K562 (cell line): ENCODE measurements around the gene RINL. TPM values are rescaled to one million over a fixed set of nuclear protein-coding genes. Genes with fewer than 3 reads are reported as not detected.
A peak's percentile ranks its signal among the peaks of the same experiment; 100 is the strongest.

Experiments used
- BCL6 ChIP-seq: fragments of 250-450 bp; sonication (Bioruptor Pico); IDR thresholded peaks from 2 replicates; pipeline ENCODE4 v1.4.0; 2020
- CBFA2T2 ChIP-seq: fragments of 450-650 bp; conservative IDR thresholded peaks from 2 replicates; pipeline ENCODE4 v1.6.1; 2017; ENCODE audit warnings: mild to moderate bottlenecking
- CHD2 ChIP-seq: IDR thresholded peaks from 2 replicates; pipeline ENCODE4 v1.6.1; 2011; ENCODE audit warnings: low read depth, low read length
- CSDE1 ChIP-seq, 2 experiments: fragments of 450-650 bp; IDR thresholded peaks; 2 replicates each; pipeline ENCODE4 v1.6.1; 2016; ENCODE audit warnings: mild to moderate bottlenecking in 1 of 2
- ELF1 ChIP-seq: fragments of 200-800 bp; sonication (Bioruptor generic); IDR thresholded peaks from 2 replicates; pipeline ENCODE4 v1.6.1; 2016; ENCODE audit warnings: missing genetic modification characterization, missing compliant biosample characterization
- ESRRA ChIP-seq: fragments of 450-650 bp; IDR thresholded peaks from 2 replicates; pipeline ENCODE4 v1.6.1; 2014; ENCODE audit warnings: low read depth, mild to moderate bottlenecking, moderate library complexity, borderline replicate concordance
- FOXP4 ChIP-seq: sonication (generic); formaldehyde crosslinking; IDR thresholded peaks from 2 replicates; pipeline ENCODE4 v1.8.0; 2022; ENCODE audit warnings: mild to moderate bottlenecking, missing genetic modification reagents, borderline replicate concordance
- IFI16 ChIP-seq: fragments of 250-450 bp; sonication (Bioruptor Pico); IDR thresholded peaks from 2 replicates; pipeline ENCODE4 v2.1.2; 2022; ENCODE audit warnings: mild to moderate bottlenecking, inconsistent platforms
- NFE2L1 ChIP-seq: fragments of 450-650 bp; IDR thresholded peaks from 2 replicates; pipeline ENCODE4 v1.6.1; 2016; ENCODE audit warnings: missing genetic modification characterization, low read depth, mild to moderate bottlenecking, missing compliant biosample characterization, moderate library complexity, borderline replicate concordance
- PBX2 ChIP-seq, 2 experiments: IDR thresholded peaks in 1 of 2; conservative IDR thresholded peaks in 1 of 2; 2 replicates each; pipeline ENCODE4 v1.6.1; 2016; ENCODE audit warnings: low read depth in 2 of 2, mild to moderate bottlenecking in 1 of 2, missing compliant biosample characterization in 1 of 2, missing genetic modification characterization in 1 of 2, moderate library complexity in 1 of 2
- PHF20 ChIP-seq: fragments of 450-650 bp; IDR thresholded peaks from 2 replicates; pipeline ENCODE4 v1.6.1; 2018; ENCODE audit not compliant: partially characterized antibody
- SMAD4 ChIP-seq: fragments of 250-450 bp; sonication (Bioruptor Pico); conservative IDR thresholded peaks from 2 replicates; pipeline ENCODE4 v1.8.0; 2021; ENCODE audit warnings: inconsistent platforms, mild to moderate bottlenecking, moderate library complexity
- SMARCE1 ChIP-seq: fragments of 450-650 bp; IDR thresholded peaks from 2 replicates; pipeline ENCODE4 v1.7.1; 2016; ENCODE audit warnings: mild to moderate bottlenecking
- TAF1 ChIP-seq: IDR thresholded peaks from 2 replicates; pipeline ENCODE4 v1.6.1; 2011; ENCODE audit warnings: mild to moderate bottlenecking, low read length, moderate library complexity; ENCODE audit not compliant: insufficient read depth, control insufficient read depth, severe bottlenecking; ENCODE audit errors: extremely low read depth
- TOE1 ChIP-seq, 2 experiments: fragments of 450-650 bp in 1 of 2; sonication (generic) in 1 of 2; formaldehyde crosslinking in 1 of 2; IDR thresholded peaks; 2 replicates each; pipeline versions ENCODE4 v1.7.1 to v1.8.0; 2016 to 2022; ENCODE audit warnings: borderline replicate concordance in 2 of 2, mild to moderate bottlenecking in 2 of 2, antibody characterized with exemption in 1 of 2, inconsistent platforms in 1 of 2, low read depth in 1 of 2, missing genetic modification reagents in 1 of 2, moderate library complexity in 1 of 2
- ZNF24 ChIP-seq: fragments of 450-650 bp; IDR thresholded peaks from 2 replicates; pipeline ENCODE4 v1.6.1; 2016
- ZNF639 ChIP-seq, 2 experiments: fragments of 200-800 bp in 1 of 2; sonication (Bioruptor generic) in 1 of 2; sonication (generic) in 1 of 2; formaldehyde crosslinking in 1 of 2; IDR thresholded peaks in 1 of 2; conservative IDR thresholded peaks in 1 of 2; 2 replicates each; pipeline versions ENCODE4 v1.5.0 to v1.6.1; 2016 to 2020; ENCODE audit warnings: missing compliant biosample characterization in 1 of 2, missing genetic modification characterization in 1 of 2, missing genetic modification reagents in 1 of 2
- ZNF766 ChIP-seq: fragments of 200-800 bp; sonication (Bioruptor generic); conservative IDR thresholded peaks from 2 replicates; pipeline ENCODE4 v1.6.1; 2016; ENCODE audit warnings: missing genetic modification characterization, missing compliant biosample characterization
- polyA plus RNA-seq, 8 experiments: library from polyadenylated mRNA; depleted of rRNA in 4 of 8; stranded (reverse) in 5 of 8; unstranded in 3 of 8; fragments of >200 nt; fragmentation: Nextera tagmentation in 2 of 8; fragmentation: Illumina TruSeq in 1 of 8; extraction: Ambion mirVana in 2 of 8; extraction: Trizol in 1 of 8; gene quantifications; 2 replicates each; pipeline versions ENCODE4 v1.2.1 to v1.2.3, GENCODE V29; 2011 to 2014; ENCODE audit warnings: inconsistent platforms in 1 of 8, missing spikeins in 1 of 8
- total RNA-seq, 7 experiments: library from RNA; depleted of rRNA in 6 of 7; stranded (reverse); fragments of >200 nt in 6 of 7; fragmentation: Illumina TruSeq in 2 of 7; extraction: Trizol in 2 of 7; gene quantifications; 2 replicates each; pipeline versions ENCODE4 v1.2.1 to v1.2.3, GENCODE V29; 2011 to 2021; ENCODE audit warnings: low replicate concordance in 1 of 7
- TF ChIP-seq, protein P1 (sequence below): fragments of 450-650 bp; conservative IDR thresholded peaks from 2 replicates; pipeline ENCODE4 v1.6.1; 2016; ENCODE audit warnings: missing genetic modification characterization, low read depth, mild to moderate bottlenecking, missing compliant biosample characterization, moderate library complexity

Gene RINL
- total and polyA plus RNA-seq, 9 of the 15 experiments (the other 6 are each of a cell fraction or from before 2014, with no cell fraction given) = 0.82 to 10.9 (median 4.9) TPM

- TF ChIP-seq IFI16 (no peak), BCL6 (CRISPR knock-in tag) (no peak), ZNF766 (CRISPR knock-in tag) (peak; percentile 43; the same call in 1 of the 2 replicates), NFE2L1 (tag) (no peak), PBX2 (CRISPR knock-in tag; IDR thresholded peaks at IDR 0.05; ENCODE audit: low read depth) (peak; percentile 90), PBX2 (tag; conservative IDR thresholded peaks at IDR 0.05; ENCODE audit: low read depth) (peak; percentile 100), ZNF24 (peak; percentile 80), CSDE1 (IDR thresholded peaks at IDR 0.05) (no peak), ELF1 (tag) (peak; percentile 60), SMARCE1 (peak; percentile 86), TAF1 (no peak), FOXP4 (CRISPR knock-in tag) (no peak), ZNF639 (CRISPR knock-in tag; conservative IDR thresholded peaks at IDR 0.05 in 1 of 2, IDR thresholded peaks at IDR 0.05 in 1 of 2) (0 out of 4 replicates have a peak, but pooled peaks of 1 of the 2 experiments have one; percentile 51), TOE1 (IDR thresholded peaks at IDR 0.05; ENCODE audit: borderline replicate concordance) (peak; percentile 71; the same call in 1 of the 2 replicates), TOE1 (CRISPR knock-in tag; IDR thresholded peaks at IDR 0.05; ENCODE audit: borderline replicate concordance, low read depth) (no peak), SMAD4 (CRISPR knock-in tag) (peak; percentile 92), PHF20 (no peak), CBFA2T2 (peak; percentile 59), CHD2 (no peak), ESRRA (peak; percentile 56; the same call in 1 of the 2 replicates)
- TF ChIP-seq, protein P1, sequence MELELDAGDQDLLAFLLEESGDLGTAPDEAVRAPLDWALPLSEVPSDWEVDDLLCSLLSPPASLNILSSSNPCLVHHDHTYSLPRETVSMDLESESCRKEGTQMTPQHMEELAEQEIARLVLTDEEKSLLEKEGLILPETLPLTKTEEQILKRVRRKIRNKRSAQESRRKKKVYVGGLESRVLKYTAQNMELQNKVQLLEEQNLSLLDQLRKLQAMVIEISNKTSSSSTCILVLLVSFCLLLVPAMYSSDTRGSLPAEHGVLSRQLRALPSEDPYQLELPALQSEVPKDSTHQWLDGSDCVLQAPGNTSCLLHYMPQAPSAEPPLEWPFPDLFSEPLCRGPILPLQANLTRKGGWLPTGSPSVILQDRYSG = no peak; the same call in 1 of the 2 replicates
Measured at GRCh38 chr19:38862321-38863059, 15.6 kb downstream of the RINL start (continued).
